ENCODE results near the gene KDM7A.

The KDM7A gene

GRCh38 chr7:140051820-140052219 lies 125.0 kb downstream of the KDM7A start:
- Histone ChIP-seq H2AFZ (ENCODE audit: insufficient read depth, low read length, poor library complexity) (no peak overlapping the region), H3K4ac (ENCODE audit: low read depth, low read length) (no peak overlapping the region), H3K9me3 (ENCODE audit: insufficient read depth, low read depth, low read length) (no peaks in the 10 kb centered on the region)

GRCh38 chr7:140050100-140050499 lies 126.7 kb downstream of the KDM7A start:
- Histone ChIP-seq H3K27ac (ENCODE audit: low read depth, low read length) (no peak overlapping the region), H3K9me3 (ENCODE audit: insufficient read depth, low read depth, low read length) (no peaks in the 10 kb centered on the region), H2AFZ (ENCODE audit: insufficient read depth, low read length, poor library complexity) (no peak overlapping the region), H3K14ac (ENCODE audit: low read length) (no peak overlapping the region), H3K9ac (ENCODE audit: low read length) (no peak overlapping the region), H4K12ac (ENCODE audit: low read depth, low read length) (no peak overlapping the region), H3K79me2 (ENCODE audit: control insufficient read depth, insufficient read depth, low read length, poor library complexity) (no peaks in the 10 kb centered on the region), H4K8ac (ENCODE audit: low read depth, low read length) (no peak overlapping the region), H3K4ac (ENCODE audit: low read depth, low read length) (no peak overlapping the region), H2BK120ac (ENCODE audit: insufficient read depth, low read length, poor library complexity) (no peak overlapping the region), H3K27me3 (ENCODE audit: insufficient read depth, low read length) (no peaks in the 10 kb centered on the region), H2BK12ac (ENCODE audit: low read length) (no peak overlapping the region), H2AK5ac (ENCODE audit: low read length) (no peak overlapping the region), H3K4me2 (ENCODE audit: low read length) (no peak overlapping the region), H2BK5ac (ENCODE audit: low read depth, low read length, poor library complexity) (no peak overlapping the region), H3K4me3 (ENCODE audit: low read depth, low read length) (no peak overlapping the region), H3K79me1 (ENCODE audit: low read length) (no peaks in the 10 kb centered on the region), H3K23ac (ENCODE audit: low read length) (no peak overlapping the region), H3K4me1 (ENCODE audit: control insufficient read depth in 1 of 2, insufficient read depth in 2 of 2, low read length in 2 of 2) (no peaks in the 10 kb centered on the region), H3K36me3 (ENCODE audit: control insufficient read depth in 1 of 2, insufficient read depth in 2 of 2, low read length in 2 of 2) (no peaks in the 10 kb centered on the region), H4K91ac (ENCODE audit: low read depth, low read length) (no peak overlapping the region), H3K18ac (ENCODE audit: low read length) (no peak overlapping the region)
- no peak for DNase-seq
- WGBS (ENCODE audit: extremely low coverage, insufficient coverage, insufficient read length), result no CpG with 5 or more reads among the region's 3 CpGs

More at GRCh38 chr7:140051820-140052219, 125.0 kb downstream of the KDM7A start:
- H4K91ac ChIP-seq (ENCODE audit: low read depth, low read length), result no peak overlapping the region
- H3K14ac ChIP-seq (ENCODE audit: low read length), result no peak overlapping the region
- H3K79me2 ChIP-seq (ENCODE audit: control insufficient read depth, insufficient read depth, low read length, poor library complexity), result no peaks in the 10 kb centered on the region
- H2BK12ac ChIP-seq (ENCODE audit: low read length), result no peak overlapping the region
- DNase-seq, result no peak
- no peak overlapping the region for H3K4me2 ChIP-seq (ENCODE audit: low read length)
- H3K23ac ChIP-seq (ENCODE audit: low read length), result no peak overlapping the region
- no peaks in the 10 kb centered on the region for H3K4me1 ChIP-seq (ENCODE audit: control insufficient read depth in 1 of 2, insufficient read depth in 2 of 2, low read length in 2 of 2)
- no peak overlapping the region for H4K8ac ChIP-seq (ENCODE audit: low read depth, low read length)
- no peaks in the 10 kb centered on the region for H3K27me3 ChIP-seq (ENCODE audit: insufficient read depth, low read length)
- no peak overlapping the region for H2AK5ac ChIP-seq (ENCODE audit: low read length)
- H3K79me1 ChIP-seq (ENCODE audit: low read length), result no peaks in the 10 kb centered on the region
- H3K18ac ChIP-seq (ENCODE audit: low read length), result no peak overlapping the region
- H4K12ac ChIP-seq (ENCODE audit: low read depth, low read length), result no peak overlapping the region
- no peak overlapping the region for H2BK120ac ChIP-seq (ENCODE audit: insufficient read depth, low read length, poor library complexity)
- no peak overlapping the region for H3K9ac ChIP-seq (ENCODE audit: low read length)
- no peak overlapping the region for H3K27ac ChIP-seq (ENCODE audit: low read depth, low read length)
- H3K36me3 ChIP-seq (ENCODE audit: control insufficient read depth in 1 of 2, insufficient read depth in 2 of 2, low read length in 2 of 2), result no peaks in the 10 kb centered on the region
- no peak overlapping the region for H2BK5ac ChIP-seq (ENCODE audit: low read depth, low read length, poor library complexity)
- H3K4me3 ChIP-seq (ENCODE audit: low read depth, low read length), result no peak overlapping the region

- no CpG with 5 or more reads among the region's 5 CpGs for WGBS (ENCODE audit: extremely low coverage, insufficient coverage, insufficient read length)
- Histone ChIP-seq H3K9me3 (ENCODE audit: insufficient read depth, low read depth, low read length) (no peaks in the 10 kb centered on the region), H3K18ac (ENCODE audit: low read length) (no peak overlapping the region), H4K91ac (ENCODE audit: low read depth, low read length) (no peak overlapping the region), H3K79me1 (ENCODE audit: low read length) (no peaks in the 10 kb centered on the region), H2BK120ac (ENCODE audit: insufficient read depth, low read length, poor library complexity) (no peak overlapping the region), H3K36me3 (ENCODE audit: control insufficient read depth in 1 of 2, insufficient read depth in 2 of 2, low read length in 2 of 2) (no peaks in the 10 kb centered on the region), H3K9ac (ENCODE audit: low read length) (no peak overlapping the region), H3K79me2 (ENCODE audit: control insufficient read depth, insufficient read depth, low read length, poor library complexity) (no peaks in the 10 kb centered on the region), H3K4me3 (ENCODE audit: low read depth, low read length) (no peak overlapping the region), H4K12ac (ENCODE audit: low read depth, low read length) (no peak overlapping the region), H2AK5ac (ENCODE audit: low read length) (no peak overlapping the region), H3K4ac (ENCODE audit: low read depth, low read length) (no peak overlapping the region), H3K4me2 (ENCODE audit: low read length) (no peak overlapping the region), H3K4me1 (ENCODE audit: control insufficient read depth in 1 of 2, insufficient read depth in 2 of 2, low read length in 2 of 2) (no peaks in the 10 kb centered on the region), H2AFZ (ENCODE audit: insufficient read depth, low read length, poor library complexity) (no peak overlapping the region), H3K14ac (ENCODE audit: low read length) (no peak overlapping the region), H3K23ac (ENCODE audit: low read length) (no peak overlapping the region), H2BK5ac (ENCODE audit: low read depth, low read length, poor library complexity) (no peak overlapping the region), H3K27ac (ENCODE audit: low read depth, low read length) (no peak overlapping the region), H3K27me3 (ENCODE audit: insufficient read depth, low read length) (no peaks in the 10 kb centered on the region), H4K8ac (ENCODE audit: low read depth, low read length) (no peak overlapping the region), H2BK12ac (ENCODE audit: low read length) (no peak overlapping the region)
- DNase-seq, result no peak
Observed at GRCh38 chr7:140049339-140050024, 127.3 kb downstream of the KDM7A start.

GRCh38 chr7:140048989-140049338 lies 127.8 kb downstream of the KDM7A start:
- no peak overlapping the region for H3K18ac ChIP-seq (ENCODE audit: low read length)

More at GRCh38 chr7:140048989-140049338, 127.8 kb downstream of the KDM7A start:
- no peaks in the 10 kb centered on the region for H3K4me1 ChIP-seq (ENCODE audit: control insufficient read depth in 1 of 2, insufficient read depth in 2 of 2, low read length in 2 of 2)
- no peak overlapping the region for H2AFZ ChIP-seq (ENCODE audit: insufficient read depth, low read length, poor library complexity)
- no peak overlapping the region for H2BK5ac ChIP-seq (ENCODE audit: low read depth, low read length, poor library complexity)
- H3K9me3 ChIP-seq (ENCODE audit: insufficient read depth, low read depth, low read length), result no peaks in the 10 kb centered on the region
- no peak for DNase-seq
- H4K8ac ChIP-seq (ENCODE audit: low read depth, low read length), result no peak overlapping the region
- H3K79me1 ChIP-seq (ENCODE audit: low read length), result no peaks in the 10 kb centered on the region
- H4K12ac ChIP-seq (ENCODE audit: low read depth, low read length), result no peak overlapping the region
- H3K4me3 ChIP-seq (ENCODE audit: low read depth, low read length), result no peak overlapping the region
- no peak overlapping the region for H3K23ac ChIP-seq (ENCODE audit: low read length)
- no peak overlapping the region for H2BK120ac ChIP-seq (ENCODE audit: insufficient read depth, low read length, poor library complexity)
- H3K27me3 ChIP-seq (ENCODE audit: insufficient read depth, low read length), result no peaks in the 10 kb centered on the region
- no peak overlapping the region for H4K91ac ChIP-seq (ENCODE audit: low read depth, low read length)
- no peaks in the 10 kb centered on the region for H3K36me3 ChIP-seq (ENCODE audit: control insufficient read depth in 1 of 2, insufficient read depth in 2 of 2, low read length in 2 of 2)
- H2AK5ac ChIP-seq (ENCODE audit: low read length), result no peak overlapping the region
- H3K4me2 ChIP-seq (ENCODE audit: low read length), result no peak overlapping the region
- H3K14ac ChIP-seq (ENCODE audit: low read length), result no peak overlapping the region
- H3K4ac ChIP-seq (ENCODE audit: low read depth, low read length), result no peak overlapping the region
- H3K9ac ChIP-seq (ENCODE audit: low read length), result no peak overlapping the region
- H3K27ac ChIP-seq (ENCODE audit: low read depth, low read length), result no peak overlapping the region
- WGBS (ENCODE audit: extremely low coverage, insufficient coverage, insufficient read length), result no CpG with 5 or more reads among the region's 1 CpG
- no peak overlapping the region for H2BK12ac ChIP-seq (ENCODE audit: low read length)
- no peaks in the 10 kb centered on the region for H3K79me2 ChIP-seq (ENCODE audit: control insufficient read depth, insufficient read depth, low read length, poor library complexity)

All from trophoblast cell (in vitro differentiated cells and primary cell).